ENCODE data around the gene PIEZO2. TPM values are rescaled to one million over a fixed set of nuclear protein-coding genes. Genes with fewer than 3 reads are reported as not detected.

The PIEZO2 gene
- total RNA-seq, 1 experiment from 2014 or later = 0.57 TPM

DNA sequence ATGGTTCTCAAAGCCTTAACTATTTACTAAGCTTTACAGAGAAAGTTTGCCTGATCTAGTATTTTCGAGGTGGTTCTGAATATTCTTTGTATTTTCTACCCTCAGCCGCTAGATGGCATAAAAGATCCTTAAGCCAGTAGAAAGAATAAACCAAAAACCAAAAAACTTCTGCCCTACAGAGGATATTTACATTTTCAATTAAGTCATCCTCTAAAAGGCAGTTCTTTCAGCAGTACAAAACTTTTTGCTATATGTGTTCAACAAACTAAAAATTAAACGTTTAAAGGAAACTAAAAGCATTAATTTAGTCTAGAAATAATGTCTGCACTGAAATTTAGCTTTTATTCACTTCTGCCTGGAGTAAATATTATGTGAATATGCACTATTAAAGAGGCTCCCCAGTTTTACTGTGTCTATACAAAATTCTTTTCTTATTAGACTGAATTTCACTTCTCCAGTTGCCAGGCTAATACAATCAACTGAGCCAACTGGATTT, 297.5 kb downstream of the PIEZO2 start:
- DNase-seq (ENCODE audit: low read depth, low spot score) = peak; percentile 12
- Histone ChIP-seq H3K9me3 (ENCODE audit: control insufficient read depth, insufficient read depth, low read depth, low read length) (no peaks in the 10 kb centered on the region), H3K36me3 (ENCODE audit: control insufficient read depth, insufficient read depth, low read length) (no peaks in the 10 kb centered on the region), H3K4me3 (ENCODE audit: low read depth in 2 of 2, low read length in 2 of 2) (no peak overlapping the region), H3K27me3 (ENCODE audit: control insufficient read depth, insufficient read depth, low read length) (no peaks in the 10 kb centered on the region; the same call in 1 of the 2 replicates), H3K4me1 (ENCODE audit: control insufficient read depth, insufficient read depth, low read length) (no peaks in the 10 kb centered on the region), H3K27ac (ENCODE audit: low read length) (no peak overlapping the region)
- ATAC-seq = no peak
- no TSS peak for BruUV-seq (replicated peaks)
- intact Hi-C loops (cut with micrococcal nuclease; ENCODE audit: unreplicated experiment) = loop anchor here (1.0 kb wide), 1 partner anchor 302 kb away; no protein-coding TSS in a partner anchor
- TF ChIP-seq TCF7L2 (IDR thresholded peaks at IDR 0.05; ENCODE audit: low read depth, low read length) (no peak), POLR2AphosphoS5 (IDR thresholded peaks at IDR 0.05; ENCODE audit: low read depth, low read length) (no peak)
- TF ChIP-seq, protein P1, sequence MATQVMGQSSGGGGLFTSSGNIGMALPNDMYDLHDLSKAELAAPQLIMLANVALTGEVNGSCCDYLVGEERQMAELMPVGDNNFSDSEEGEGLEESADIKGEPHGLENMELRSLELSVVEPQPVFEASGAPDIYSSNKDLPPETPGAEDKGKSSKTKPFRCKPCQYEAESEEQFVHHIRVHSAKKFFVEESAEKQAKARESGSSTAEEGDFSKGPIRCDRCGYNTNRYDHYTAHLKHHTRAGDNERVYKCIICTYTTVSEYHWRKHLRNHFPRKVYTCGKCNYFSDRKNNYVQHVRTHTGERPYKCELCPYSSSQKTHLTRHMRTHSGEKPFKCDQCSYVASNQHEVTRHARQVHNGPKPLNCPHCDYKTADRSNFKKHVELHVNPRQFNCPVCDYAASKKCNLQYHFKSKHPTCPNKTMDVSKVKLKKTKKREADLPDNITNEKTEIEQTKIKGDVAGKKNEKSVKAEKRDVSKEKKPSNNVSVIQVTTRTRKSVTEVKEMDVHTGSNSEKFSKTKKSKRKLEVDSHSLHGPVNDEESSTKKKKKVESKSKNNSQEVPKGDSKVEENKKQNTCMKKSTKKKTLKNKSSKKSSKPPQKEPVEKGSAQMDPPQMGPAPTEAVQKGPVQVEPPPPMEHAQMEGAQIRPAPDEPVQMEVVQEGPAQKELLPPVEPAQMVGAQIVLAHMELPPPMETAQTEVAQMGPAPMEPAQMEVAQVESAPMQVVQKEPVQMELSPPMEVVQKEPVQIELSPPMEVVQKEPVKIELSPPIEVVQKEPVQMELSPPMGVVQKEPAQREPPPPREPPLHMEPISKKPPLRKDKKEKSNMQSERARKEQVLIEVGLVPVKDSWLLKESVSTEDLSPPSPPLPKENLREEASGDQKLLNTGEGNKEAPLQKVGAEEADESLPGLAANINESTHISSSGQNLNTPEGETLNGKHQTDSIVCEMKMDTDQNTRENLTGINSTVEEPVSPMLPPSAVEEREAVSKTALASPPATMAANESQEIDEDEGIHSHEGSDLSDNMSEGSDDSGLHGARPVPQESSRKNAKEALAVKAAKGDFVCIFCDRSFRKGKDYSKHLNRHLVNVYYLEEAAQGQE (IDR thresholded peaks at IDR 0.05; ENCODE audit: insufficient read depth in 1 of 2, low read depth in 2 of 2, low read length in 1 of 2) = no peak
- TF ChIP-seq, protein P2, sequence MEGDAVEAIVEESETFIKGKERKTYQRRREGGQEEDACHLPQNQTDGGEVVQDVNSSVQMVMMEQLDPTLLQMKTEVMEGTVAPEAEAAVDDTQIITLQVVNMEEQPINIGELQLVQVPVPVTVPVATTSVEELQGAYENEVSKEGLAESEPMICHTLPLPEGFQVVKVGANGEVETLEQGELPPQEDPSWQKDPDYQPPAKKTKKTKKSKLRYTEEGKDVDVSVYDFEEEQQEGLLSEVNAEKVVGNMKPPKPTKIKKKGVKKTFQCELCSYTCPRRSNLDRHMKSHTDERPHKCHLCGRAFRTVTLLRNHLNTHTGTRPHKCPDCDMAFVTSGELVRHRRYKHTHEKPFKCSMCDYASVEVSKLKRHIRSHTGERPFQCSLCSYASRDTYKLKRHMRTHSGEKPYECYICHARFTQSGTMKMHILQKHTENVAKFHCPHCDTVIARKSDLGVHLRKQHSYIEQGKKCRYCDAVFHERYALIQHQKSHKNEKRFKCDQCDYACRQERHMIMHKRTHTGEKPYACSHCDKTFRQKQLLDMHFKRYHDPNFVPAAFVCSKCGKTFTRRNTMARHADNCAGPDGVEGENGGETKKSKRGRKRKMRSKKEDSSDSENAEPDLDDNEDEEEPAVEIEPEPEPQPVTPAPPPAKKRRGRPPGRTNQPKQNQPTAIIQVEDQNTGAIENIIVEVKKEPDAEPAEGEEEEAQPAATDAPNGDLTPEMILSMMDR (IDR thresholded peaks at IDR 0.05) = peak; percentile 73; the same call in 1 of the 2 replicates
- in situ Hi-C loops (cut with HindIII; ENCODE audit: low pct_unique_long_range_greater_than_20kb, low sequenced_read_pairs) = no loop called here
- POLR2A ChIA-PET = no interaction called here
- CTCF ChIA-PET = interaction anchor here (0.6 to 1.0 kb wide), 3 partner anchors 10 to 961 kb away, joined by 3 to 8 read pairs (median 4); no protein-coding TSS in a partner anchor

DNA sequence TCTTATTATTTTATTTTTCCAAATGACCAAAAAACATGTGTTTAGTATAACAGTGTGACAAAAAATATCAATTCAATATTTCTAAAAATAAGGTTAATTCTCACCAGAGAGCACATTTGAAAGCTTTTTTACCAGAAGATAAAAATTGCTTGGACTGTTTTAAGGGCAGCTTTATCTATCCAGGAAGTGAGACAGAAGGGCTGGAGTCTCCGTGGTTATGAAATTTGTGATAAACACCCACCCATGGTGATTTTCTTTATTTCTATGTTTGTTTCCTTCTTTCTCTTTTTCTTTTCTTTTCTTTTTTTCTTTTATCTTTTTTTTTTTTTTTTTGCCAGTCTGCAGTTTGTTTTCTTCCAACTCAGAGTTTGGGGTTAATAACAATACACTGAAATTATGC, 298.5 kb downstream of the PIEZO2 start:
- Histone ChIP-seq H3K27ac (ENCODE audit: low read length) (no peak overlapping the region), H3K4me3 (ENCODE audit: low read depth in 2 of 2, low read length in 2 of 2) (no peak overlapping the region), H3K27me3 (ENCODE audit: control insufficient read depth, insufficient read depth, low read length) (no peaks in the 10 kb centered on the region; the same call in 1 of the 2 replicates), H3K9me3 (ENCODE audit: control insufficient read depth, insufficient read depth, low read depth, low read length) (no peaks in the 10 kb centered on the region), H3K4me1 (ENCODE audit: control insufficient read depth, insufficient read depth, low read length) (no peaks in the 10 kb centered on the region), H3K36me3 (ENCODE audit: control insufficient read depth, insufficient read depth, low read length) (no peaks in the 10 kb centered on the region)
- in situ Hi-C loops (cut with HindIII; ENCODE audit: low pct_unique_long_range_greater_than_20kb, low sequenced_read_pairs) (no loop called here), intact Hi-C loops (cut with micrococcal nuclease; ENCODE audit: unreplicated experiment) (loop anchor here (1.0 kb wide), 2 partner anchors 190 to 303 kb away; no protein-coding TSS in a partner anchor)
- ChIA-PET CTCF (no interaction called here), POLR2A (no interaction called here)
- TF ChIP-seq, protein P2 (IDR thresholded peaks at IDR 0.05) = no peak
- TF ChIP-seq SIN3A (IDR thresholded peaks at IDR 0.05; ENCODE audit: borderline replicate concordance, insufficient read depth, low read depth, low read length) (no peak), TCF7L2 (IDR thresholded peaks at IDR 0.05; ENCODE audit: low read depth, low read length) (no peak), POLR2AphosphoS5 (IDR thresholded peaks at IDR 0.05; ENCODE audit: low read depth, low read length) (no peak)
- TF ChIP-seq, protein P1 (IDR thresholded peaks at IDR 0.05; ENCODE audit: insufficient read depth in 1 of 2, low read depth in 2 of 2, low read length in 1 of 2) = no peak
- no peak for DNase-seq (ENCODE audit: low read depth, low spot score)
- no TSS peak for BruUV-seq (replicated peaks)
- ATAC-seq = no peak

Measured in Panc1 (cell line).